ENCODE measurements around the gene SYCP3.

The SYCP3 gene

GRCh38 chr12:101781834-101782233 lies 42.6 kb upstream of the SYCP3 start:
- DNase-seq (ENCODE audit: low spot score), result no peak
- in situ Hi-C loops (cut with MboI; ENCODE audit: low pct_unique_long_range_greater_than_20kb, low sequenced_read_pairs, unreplicated experiment), result loop anchor here (5.0 kb wide), 1 partner anchor 50 kb away; the partner anchor contains the start of gene GNPTAB

GRCh38 chr12:101780599-101780998 lies 41.3 kb upstream of the SYCP3 start:
- no peak for TF ChIP-seq CTCF (IDR thresholded peaks at IDR 0.05; ENCODE audit: extremely low read depth, insufficient read depth, missing control alignments)
- in situ Hi-C loops (cut with MboI; ENCODE audit: low pct_unique_long_range_greater_than_20kb, low sequenced_read_pairs, unreplicated experiment), result loop anchor here (5.0 kb wide), 1 partner anchor 52 kb away; the partner anchor contains the start of gene GNPTAB
- no peak for DNase-seq (ENCODE audit: low spot score)

More at GRCh38 chr12:101781834-101782233, 42.6 kb upstream of the SYCP3 start:
- no peak for TF ChIP-seq CTCF (IDR thresholded peaks at IDR 0.05; ENCODE audit: extremely low read depth, insufficient read depth, missing control alignments)

- no peak for TF ChIP-seq CTCF (IDR thresholded peaks at IDR 0.05; ENCODE audit: extremely low read depth, insufficient read depth, missing control alignments)
- no peak for DNase-seq (ENCODE audit: low spot score)
- in situ Hi-C loops (cut with MboI; ENCODE audit: low pct_unique_long_range_greater_than_20kb, low sequenced_read_pairs, unreplicated experiment), result loop anchor here (5.0 kb wide), 1 partner anchor 53 kb away; the partner anchor contains the start of gene GNPTAB
Observed at GRCh38 chr12:101779626-101780025, 40.4 kb upstream of the SYCP3 start.

- in situ Hi-C loops (cut with MboI; ENCODE audit: low pct_unique_long_range_greater_than_20kb, low sequenced_read_pairs, unreplicated experiment), result no loop called here
- no peak for TF ChIP-seq CTCF (IDR thresholded peaks at IDR 0.05; ENCODE audit: extremely low read depth, insufficient read depth, missing control alignments)
Observed at GRCh38 chr12:101779200-101779599, 39.9 kb upstream of the SYCP3 start.

GRCh38 chr12:101777978-101778377 lies 38.7 kb upstream of the SYCP3 start:
- in situ Hi-C loops (cut with MboI; ENCODE audit: low pct_unique_long_range_greater_than_20kb, low sequenced_read_pairs, unreplicated experiment), result no loop called here
- no peak for DNase-seq (ENCODE audit: low spot score)
- no peak for TF ChIP-seq CTCF (IDR thresholded peaks at IDR 0.05; ENCODE audit: extremely low read depth, insufficient read depth, missing control alignments)

More at GRCh38 chr12:101779200-101779599, 39.9 kb upstream of the SYCP3 start:
- DNase-seq (ENCODE audit: low spot score), result no peak

GRCh38 chr12:101777485-101777884 lies 38.2 kb upstream of the SYCP3 start:
- DNase-seq (ENCODE audit: low spot score), result no peak
- in situ Hi-C loops (cut with MboI; ENCODE audit: low pct_unique_long_range_greater_than_20kb, low sequenced_read_pairs, unreplicated experiment), result no loop called here

More at GRCh38 chr12:101777485-101777884, 38.2 kb upstream of the SYCP3 start:
- no peak for TF ChIP-seq CTCF (IDR thresholded peaks at IDR 0.05; ENCODE audit: extremely low read depth, insufficient read depth, missing control alignments)

All from GM13977 (cell line).